GM10266 (cell line): ENCODE data around the gene SH2D2A.

Source experiments
- DNase-seq: peaks from one replicate; pipeline ENCODE4 v3.0.0; 2012; ENCODE audit errors: extremely low spot score
- CTCF ChIP-seq: IDR thresholded peaks from 2 replicates; pipeline ENCODE4 v1.5.1; 2012; ENCODE audit warnings: mild to moderate bottlenecking, low read depth; ENCODE audit not compliant: control insufficient read depth, insufficient read depth; ENCODE audit errors: missing control alignments

SH2D2A gene

GRCh38 chr1:156846643-156847042 is 30.0 kb upstream of the SH2D2A start:
- no peak for TF ChIP-seq CTCF
- no peak for DNase-seq

DNA sequence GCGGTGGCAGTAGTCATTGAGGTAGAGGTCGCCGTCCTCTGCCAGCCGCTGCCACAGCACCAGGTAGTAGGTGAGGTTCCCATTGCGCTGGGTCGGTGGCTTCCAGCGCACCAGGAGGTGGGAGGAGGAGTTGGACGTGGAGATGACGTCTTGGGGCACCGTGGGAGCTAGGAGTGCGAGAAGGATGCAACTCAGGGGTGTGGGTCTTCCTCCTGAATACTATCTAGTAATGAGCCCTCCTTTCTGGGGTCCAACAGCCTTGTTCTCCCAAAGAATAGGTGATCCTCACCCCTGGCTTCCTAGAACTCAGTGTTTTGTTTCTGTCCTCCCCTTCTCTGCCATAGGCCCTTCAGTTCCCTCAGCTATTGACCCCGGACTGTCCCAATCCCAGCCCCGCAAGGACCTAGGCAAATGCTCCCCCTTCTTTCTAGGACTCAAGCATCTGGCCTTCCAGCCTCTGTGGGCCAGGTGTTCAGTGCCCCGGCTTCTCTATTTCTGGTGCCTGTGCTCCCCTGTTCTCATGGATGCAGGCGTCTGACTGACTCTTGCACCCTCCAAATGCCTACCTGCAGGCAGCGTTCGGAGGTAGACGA is 29.4 kb upstream of the SH2D2A start:
- no peak for TF ChIP-seq CTCF
- no peak for DNase-seq

DNA sequence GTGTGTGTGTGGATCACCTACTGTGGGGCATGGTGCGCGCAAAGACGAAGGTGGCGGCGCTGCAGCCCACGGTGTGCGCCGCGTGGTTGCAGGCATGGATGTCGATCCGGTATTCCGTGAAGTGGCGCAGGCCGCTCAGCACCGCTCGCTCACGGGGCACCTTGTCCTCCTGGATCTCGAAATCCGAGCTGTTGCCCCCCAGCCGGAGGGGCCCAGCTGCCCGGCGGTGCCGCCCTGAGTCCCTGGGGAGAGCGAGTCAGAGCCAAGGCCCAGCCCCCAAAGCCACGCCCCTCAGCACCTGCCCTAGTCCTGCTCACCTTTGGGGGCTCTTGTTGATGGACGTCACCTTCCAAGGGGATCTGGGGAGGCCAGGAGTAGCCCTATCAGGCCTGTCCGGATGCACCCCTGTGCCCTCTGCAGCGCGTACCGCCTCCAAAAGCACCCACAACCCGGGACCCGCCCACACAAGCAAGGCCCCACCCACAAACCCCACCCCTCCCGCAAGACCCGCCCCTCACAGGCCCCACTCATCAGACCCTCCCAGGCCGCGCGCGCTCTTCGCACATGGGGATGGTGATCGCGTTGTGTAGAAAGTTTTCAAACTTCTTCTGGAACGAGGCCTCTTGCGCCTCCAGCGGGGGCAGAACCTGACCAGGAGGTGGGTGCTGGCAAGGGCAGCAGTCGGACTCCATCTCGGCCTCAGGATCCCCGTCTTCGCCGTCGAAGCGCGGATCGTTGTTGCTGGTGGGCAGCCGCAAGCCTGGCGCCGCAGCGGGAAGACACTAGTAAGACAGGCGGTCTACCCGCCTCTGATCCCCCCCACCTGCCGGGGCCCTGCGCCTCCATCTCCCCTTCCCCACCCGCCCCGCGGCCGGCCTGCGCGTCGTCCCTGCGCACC is 28.7 kb upstream of the SH2D2A start:
- no peak for DNase-seq
- TF ChIP-seq CTCF: no peak

- no peak for TF ChIP-seq CTCF
- DNase-seq: no peak
Observed at GRCh38 chr1:156844638-156845037, 28.0 kb upstream of the SH2D2A start.

DNA sequence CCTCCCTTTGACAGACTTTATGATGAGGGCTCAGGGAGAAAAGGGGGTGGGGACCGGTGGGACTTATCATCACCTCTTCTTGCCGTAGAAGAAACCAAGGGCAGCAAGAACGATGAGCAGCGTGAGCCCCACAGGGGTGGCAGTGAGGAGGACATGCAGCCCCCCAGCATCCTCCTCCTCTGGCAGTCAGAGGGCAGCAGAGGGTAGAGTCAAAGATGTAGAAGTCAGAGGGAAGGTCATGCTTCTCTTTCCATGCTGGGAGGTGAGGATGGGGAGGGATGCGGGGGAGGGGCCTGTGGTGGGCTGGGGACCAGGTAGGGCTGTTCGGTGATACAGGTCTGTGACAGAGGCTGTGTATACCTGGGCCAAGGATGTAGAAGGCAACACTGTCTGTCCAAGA is 27.5 kb upstream of the SH2D2A start:
- no peak for DNase-seq
- TF ChIP-seq CTCF: no peak

GRCh38 chr1:156842618-156843300 is 26.1 kb upstream of the SH2D2A start:
- no peak for TF ChIP-seq CTCF
- DNase-seq: no peak
